HepG2 (cell line): ENCODE data around the gene GGA3. TPM values are rescaled to one million over a fixed set of nuclear protein-coding genes. Genes with fewer than 3 reads are reported as not detected.

Experiments
- ASH2L ChIP-seq: fragments of 300-600, 200-600 bp; sonication (generic); IDR thresholded peaks from 2 replicates; pipeline ENCODE4 v1.7.0; 2017; ENCODE audit warnings: low read depth, mild to moderate bottlenecking, moderate library complexity, mixed read lengths, low read length; ENCODE audit not compliant: insufficient read length
- HES4 ChIP-seq: sonication (generic); formaldehyde crosslinking; IDR thresholded peaks from 2 replicates; pipeline ENCODE4 v1.9.0; 2021; ENCODE audit warnings: mild to moderate bottlenecking, missing genetic modification reagents, borderline replicate concordance
- HMGXB4 ChIP-seq, 2 experiments: sonication (generic) in 1 of 2; formaldehyde crosslinking in 1 of 2; IDR thresholded peaks; 2 replicates each; pipeline versions ENCODE4 v1.4.0 to v1.6.1; 2018 to 2020; ENCODE audit warnings: missing genetic modification reagents in 2 of 2, borderline replicate concordance in 1 of 2, low read depth in 1 of 2, mild to moderate bottlenecking in 1 of 2, missing biosample characterization in 1 of 2
- NBN ChIP-seq: fragments of 450-650 bp; conservative IDR thresholded peaks from 2 replicates; pipeline ENCODE4 v1.6.1; 2017
- RFXANK ChIP-seq: IDR thresholded peaks from 2 replicates; pipeline ENCODE4 v1.6.1; 2016
- ZNF503 ChIP-seq: sonication (generic); formaldehyde crosslinking; IDR thresholded peaks from 2 replicates; pipeline ENCODE4 v1.4.0; 2020; ENCODE audit warnings: missing genetic modification reagents
- ZNF574 ChIP-seq: sonication (generic); formaldehyde crosslinking; IDR thresholded peaks from 2 replicates; pipeline ENCODE4 v1.4.0; 2020; ENCODE audit warnings: missing genetic modification reagents
- polyA plus RNA-seq, 8 experiments: library from polyadenylated mRNA; depleted of rRNA in 3 of 8; stranded (reverse) in 7 of 8; unstranded in 1 of 8; fragments of >200 nt; fragmentation: Illumina TruSeq in 4 of 8; extraction: Trizol in 4 of 8; gene quantifications; 2 replicates each; pipeline versions ENCODE4 v1.2.1 to v1.2.3, GENCODE V29; 2011 to 2016; ENCODE audit warnings: low read depth in 4 of 8, missing spikeins in 1 of 8, mixed read lengths in 1 of 8; ENCODE audit not compliant: insufficient read depth in 1 of 8
- total RNA-seq, 5 experiments: library from RNA; depleted of rRNA; stranded (reverse); fragments of >200 nt; fragmentation: Illumina TruSeq; extraction: Trizol; gene quantifications; 2 replicates each; pipeline ENCODE4 v1.2.3, GENCODE V29; 2016; ENCODE audit warnings: low read depth in 1 of 5
- TF ChIP-seq, protein P1 (sequence below): sonication (generic); formaldehyde crosslinking; IDR thresholded peaks from 2 replicates; pipeline ENCODE4 v1.4.0; 2020; ENCODE audit warnings: missing genetic modification reagents, borderline replicate concordance
- TF ChIP-seq, protein P2 (sequence below): sonication (generic); formaldehyde crosslinking; IDR thresholded peaks from 2 replicates; pipeline ENCODE4 v1.4.0; 2020; ENCODE audit warnings: mild to moderate bottlenecking, missing genetic modification reagents, borderline replicate concordance

The GGA3 gene
- total and polyA plus RNA-seq, 2 of the 13 experiments (the other 11 are each of a cell fraction or from before 2014, with no cell fraction given), result 28.4 to 43.7 TPM

GRCh38 chr17:75270218-75270965 lies 9.0 kb upstream of the GGA3 start (continued):
- TF ChIP-seq, protein P1, sequence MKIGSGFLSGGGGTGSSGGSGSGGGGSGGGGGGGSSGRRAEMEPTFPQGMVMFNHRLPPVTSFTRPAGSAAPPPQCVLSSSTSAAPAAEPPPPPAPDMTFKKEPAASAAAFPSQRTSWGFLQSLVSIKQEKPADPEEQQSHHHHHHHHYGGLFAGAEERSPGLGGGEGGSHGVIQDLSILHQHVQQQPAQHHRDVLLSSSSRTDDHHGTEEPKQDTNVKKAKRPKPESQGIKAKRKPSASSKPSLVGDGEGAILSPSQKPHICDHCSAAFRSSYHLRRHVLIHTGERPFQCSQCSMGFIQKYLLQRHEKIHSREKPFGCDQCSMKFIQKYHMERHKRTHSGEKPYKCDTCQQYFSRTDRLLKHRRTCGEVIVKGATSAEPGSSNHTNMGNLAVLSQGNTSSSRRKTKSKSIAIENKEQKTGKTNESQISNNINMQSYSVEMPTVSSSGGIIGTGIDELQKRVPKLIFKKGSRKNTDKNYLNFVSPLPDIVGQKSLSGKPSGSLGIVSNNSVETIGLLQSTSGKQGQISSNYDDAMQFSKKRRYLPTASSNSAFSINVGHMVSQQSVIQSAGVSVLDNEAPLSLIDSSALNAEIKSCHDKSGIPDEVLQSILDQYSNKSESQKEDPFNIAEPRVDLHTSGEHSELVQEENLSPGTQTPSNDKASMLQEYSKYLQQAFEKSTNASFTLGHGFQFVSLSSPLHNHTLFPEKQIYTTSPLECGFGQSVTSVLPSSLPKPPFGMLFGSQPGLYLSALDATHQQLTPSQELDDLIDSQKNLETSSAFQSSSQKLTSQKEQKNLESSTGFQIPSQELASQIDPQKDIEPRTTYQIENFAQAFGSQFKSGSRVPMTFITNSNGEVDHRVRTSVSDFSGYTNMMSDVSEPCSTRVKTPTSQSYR (CRISPR knock-in tag), result no peak; the same call in 1 of the 2 replicates
- TF ChIP-seq ZNF574 (CRISPR knock-in tag) (peak; percentile 82), RFXANK (CRISPR knock-in tag) (0 out of 2 replicates have a peak, but pooled peaks have one; percentile 33), NBN (no peak), ZNF503 (CRISPR knock-in tag) (no peak; the same call in 1 of the 2 replicates), HES4 (peak; percentile 66; the same call in 1 of the 2 replicates), HMGXB4 (CRISPR knock-in tag; IDR thresholded peaks at IDR 0.05; ENCODE audit: borderline replicate concordance in 1 of 2, low read depth in 1 of 2) (peak; percentile 92 to 98; a peak in 3 of 4 replicates), ASH2L (peak; percentile 49)
- TF ChIP-seq, protein P2, sequence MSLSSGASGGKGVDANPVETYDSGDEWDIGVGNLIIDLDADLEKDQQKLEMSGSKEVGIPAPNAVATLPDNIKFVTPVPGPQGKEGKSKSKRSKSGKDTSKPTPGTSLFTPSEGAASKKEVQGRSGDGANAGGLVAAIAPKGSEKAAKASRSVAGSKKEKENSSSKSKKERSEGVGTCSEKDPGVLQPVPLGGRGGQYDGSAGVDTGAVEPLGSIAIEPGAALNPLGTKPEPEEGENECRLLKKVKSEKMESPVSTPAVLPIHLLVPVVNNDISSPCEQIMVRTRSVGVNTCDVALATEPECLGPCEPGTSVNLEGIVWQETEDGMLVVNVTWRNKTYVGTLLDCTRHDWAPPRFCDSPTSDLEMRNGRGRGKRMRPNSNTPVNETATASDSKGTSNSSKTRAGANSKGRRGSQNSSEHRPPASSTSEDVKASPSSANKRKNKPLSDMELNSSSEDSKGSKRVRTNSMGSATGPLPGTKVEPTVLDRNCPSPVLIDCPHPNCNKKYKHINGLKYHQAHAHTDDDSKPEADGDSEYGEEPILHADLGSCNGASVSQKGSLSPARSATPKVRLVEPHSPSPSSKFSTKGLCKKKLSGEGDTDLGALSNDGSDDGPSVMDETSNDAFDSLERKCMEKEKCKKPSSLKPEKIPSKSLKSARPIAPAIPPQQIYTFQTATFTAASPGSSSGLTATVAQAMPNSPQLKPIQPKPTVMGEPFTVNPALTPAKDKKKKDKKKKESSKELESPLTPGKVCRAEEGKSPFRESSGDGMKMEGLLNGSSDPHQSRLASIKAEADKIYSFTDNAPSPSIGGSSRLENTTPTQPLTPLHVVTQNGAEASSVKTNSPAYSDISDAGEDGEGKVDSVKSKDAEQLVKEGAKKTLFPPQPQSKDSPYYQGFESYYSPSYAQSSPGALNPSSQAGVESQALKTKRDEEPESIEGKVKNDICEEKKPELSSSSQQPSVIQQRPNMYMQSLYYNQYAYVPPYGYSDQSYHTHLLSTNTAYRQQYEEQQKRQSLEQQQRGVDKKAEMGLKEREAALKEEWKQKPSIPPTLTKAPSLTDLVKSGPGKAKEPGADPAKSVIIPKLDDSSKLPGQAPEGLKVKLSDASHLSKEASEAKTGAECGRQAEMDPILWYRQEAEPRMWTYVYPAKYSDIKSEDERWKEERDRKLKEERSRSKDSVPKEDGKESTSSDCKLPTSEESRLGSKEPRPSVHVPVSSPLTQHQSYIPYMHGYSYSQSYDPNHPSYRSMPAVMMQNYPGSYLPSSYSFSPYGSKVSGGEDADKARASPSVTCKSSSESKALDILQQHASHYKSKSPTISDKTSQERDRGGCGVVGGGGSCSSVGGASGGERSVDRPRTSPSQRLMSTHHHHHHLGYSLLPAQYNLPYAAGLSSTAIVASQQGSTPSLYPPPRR (CRISPR knock-in tag), result 0 out of 2 replicates have a peak, but pooled peaks have one; percentile 29
